Ovary (tissue), 9 donors: ENCODE results near the gene CDC42BPB. TPM values are rescaled to one million over a fixed set of nuclear protein-coding genes. Genes with fewer than 3 reads are reported as not detected.

Source experiments
- DNase-seq, 5 donors: peaks; one replicate each; pipeline ENCODE4 v3.0.0-alpha.2; 2019 to 2020
- H3K27ac ChIP-seq, 2 donors: fragments of 200-600 bp; one replicate each; pipeline versions ENCODE4 v1.5.1 to v1.8.0; 2019 to 2022
- H3K27me3 ChIP-seq: fragments of 200-600 bp; one replicate; pipeline ENCODE4 v1.8.0; 2022
- H3K36me3 ChIP-seq: fragments of 200-600 bp; sonication (generic); one replicate; pipeline ENCODE4 v1.5.1; 2019
- H3K4me1 ChIP-seq: one replicate; pipeline ENCODE4 v1.8.1; 2013; ENCODE audit warnings: mild to moderate bottlenecking, moderate library complexity; ENCODE audit not compliant: insufficient read depth
- H3K4me3 ChIP-seq: fragments of 200-600 bp; sonication (generic); one replicate; pipeline ENCODE4 v1.5.1; 2017
- H3K9me3 ChIP-seq, 2 donors: fragments of 200-600 bp in 1 of 2; sonication (generic) in 1 of 2; one replicate each; pipeline versions ENCODE4 v1.5.1 to v1.8.1; 2013 to 2019; ENCODE audit warnings: mild to moderate bottlenecking in 1 of 2, moderate library complexity in 1 of 2
- CTCF ChIP-seq, 3 donors: fragments of 450-650 bp in 2 of 3; fragments of 200-600 bp in 1 of 3; IDR thresholded peaks; one replicate each; pipeline versions ENCODE4 v1.5.1 to v1.8.0; 2016 to 2022; ENCODE audit warnings: antibody characterized with exemption in 3 of 3, mild to moderate bottlenecking in 1 of 3
- EP300 ChIP-seq: sonication (generic); formaldehyde crosslinking; IDR thresholded peaks from one replicate; pipeline ENCODE4 v1.6.1; 2017; ENCODE audit warnings: antibody characterized with exemption
- POLR2A ChIP-seq: fragments of 450-650 bp; IDR thresholded peaks from one replicate; pipeline ENCODE4 v1.6.1; 2017; ENCODE audit warnings: antibody characterized with exemption, mild to moderate bottlenecking, moderate library complexity
- WGBS, 3 donors: extraction: QIAGEN DNeasy Blood & Tissue Kit in 1 of 3; methylation state at CpG; one replicate each; pipeline versions ENCODE4 v1.1.5 to v1.1.7; 2013 to 2017; 5-methylcytosine and 5-hydroxymethylcytosine counted together
- intact Hi-C, 4 donors: fragments of 100-400 bp; cut with DNase I; formaldehyde crosslinking; loops; one replicate each; pipeline versions ENCODE4 v1.11.0 to v1.15.1; 2022 to 2023
- polyA plus RNA-seq, 2 donors: library from polyadenylated mRNA; stranded (reverse); fragments of 200-250 nt in 1 of 2; fragments of 350-450 nt in 1 of 2; fragmentation: Illumina TruSeq in 1 of 2; extraction: RNeasy Lipid Tissue Mini Kit (QIAGEN cat#74804) in 1 of 2; gene quantifications; one replicate each; pipeline ENCODE4 v1.2.3, GENCODE V29; 2013 to 2014
- total RNA-seq, 7 donors: library from RNA; depleted of rRNA in 2 of 7; stranded (reverse); fragments of >200 nt in 2 of 7; fragmentation: NEBNext Ultra II Directional in 3 of 7; extraction: Animal tissue kit (Norgen Biotek cat#: 25700) in 3 of 7; gene quantifications; one replicate each; pipeline versions ENCODE4 v1.1.0 to v1.2.4, GENCODE V29; 2016 to 2023
- donor health status: DM: no; HTN: no; CAD: no; lungs with moderate emphysema.
- donor health status: DM: no; HTN: no; CAD: no.
- donor health status: Bipolar disorder and iron deficiency.
- donor health status: DM: yes; HTN: yes; CAD: no.
- donor health status: DM: no; HTN: no; CAD: no.
- donor health status: DM: yes; HTN: yes; CAD: no.

The CDC42BPB gene
- total and polyA plus RNA-seq, 9 donors = 50.0 to 103 (median 75.1) TPM

- Histone ChIP-seq H3K36me3 (no peaks in the 10 kb centered on the region), H3K27ac (no peak overlapping the region)
- intact Hi-C loops = no loop called here
These were observed 60.4 kb downstream of the CDC42BPB start for GRCh38 chr14:102996941-102997340.

GRCh38 chr14:102994689-102995088 lies 62.7 kb downstream of the CDC42BPB start:
- H3K4me1 ChIP-seq = no peaks in the 10 kb centered on the region
- no peaks in the 10 kb centered on the region for H3K36me3 ChIP-seq
- WGBS, 3 donors = 70 to 80% (median 79%) methylated on average over 4 of the region's 4 CpGs
- no peak overlapping the region for H3K27ac ChIP-seq
- DNase-seq = no peak
- H3K4me3 ChIP-seq = no peak overlapping the region
- TF ChIP-seq EP300 = no peak
- TF ChIP-seq CTCF (IDR thresholded peaks at IDR 0.05) = no peak
- no peak for TF ChIP-seq POLR2A
- no peaks in the 10 kb centered on the region for H3K9me3 ChIP-seq
- no peaks in the 10 kb centered on the region for H3K27me3 ChIP-seq
- intact Hi-C loops = no loop called here

More at GRCh38 chr14:102996941-102997340, 60.4 kb downstream of the CDC42BPB start:
- Histone ChIP-seq H3K9me3 (no peaks in the 10 kb centered on the region), H3K4me3 (no peak overlapping the region), H3K27me3 (no peaks in the 10 kb centered on the region), H3K4me1 (no peaks in the 10 kb centered on the region)
- TF ChIP-seq EP300 (no peak), CTCF (IDR thresholded peaks at IDR 0.05) (no peak), POLR2A (no peak)
- DNase-seq = no peak
- WGBS, 3 donors = 87 to 94% (median 88%) methylated on average over 10 of the region's 10 CpGs

- TF ChIP-seq CTCF (IDR thresholded peaks at IDR 0.05) (no peak), EP300 (no peak), POLR2A (no peak)
- intact Hi-C loops = no loop called here
- no peak for DNase-seq
- 67 to 75% (median 71%) methylated on average over 3 of the region's 3 CpGs for WGBS, 3 donors
- no peaks in the 10 kb centered on the region for H3K27me3 ChIP-seq
- no peak overlapping the region for H3K27ac ChIP-seq
- H3K4me3 ChIP-seq = no peak overlapping the region
- H3K36me3 ChIP-seq = no peaks in the 10 kb centered on the region
- H3K4me1 ChIP-seq = no peaks in the 10 kb centered on the region
- H3K9me3 ChIP-seq = no peaks in the 10 kb centered on the region
These were observed 63.8 kb downstream of the CDC42BPB start for GRCh38 chr14:102993523-102993922.

- WGBS, 3 donors = 88 to 93% (median 90%) methylated on average over 3 of the region's 3 CpGs
- Histone ChIP-seq H3K27ac (no peak overlapping the region), H3K9me3 (peaks cover 0 to 7% of the 10 kb centered on the region in 2 donors), H3K27me3 (no peaks in the 10 kb centered on the region), H3K4me3 (no peak overlapping the region), H3K36me3 (no peaks in the 10 kb centered on the region), H3K4me1 (no peaks in the 10 kb centered on the region)
- no peak for DNase-seq
- TF ChIP-seq EP300 = no peak
- no peak for TF ChIP-seq POLR2A
- TF ChIP-seq CTCF (IDR thresholded peaks at IDR 0.05) = no peak
- intact Hi-C loops = no loop called here
These were observed 66.0 kb downstream of the CDC42BPB start for GRCh38 chr14:102991376-102991775.
